GM12865 (cell line): ENCODE data around the gene GPANK1.
A peak's percentile ranks its signal among the peaks of the same experiment; 100 is the strongest.

Experiments
- DNase-seq: peaks from one replicate; pipeline ENCODE4 v3.0.0; 2010; ENCODE audit warnings: low read depth
- H3K4me3 ChIP-seq: 2 replicates; pipeline ENCODE4 v1.5.1; 2011; ENCODE audit warnings: mild to moderate bottlenecking, low read depth, low read length, control low read depth
- TF ChIP-seq, protein P1 (sequence below): IDR thresholded peaks from 2 replicates; pipeline ENCODE4 v1.5.1; 2011; ENCODE audit warnings: low read length, control low read depth, low read depth, inconsistent platforms; ENCODE audit not compliant: insufficient read depth; ENCODE audit errors: missing control alignments

Gene GPANK1

GRCh38 chr6:31701666-31702404 is 37.0 kb upstream of the GPANK1 start:
- TF ChIP-seq, protein P1, sequence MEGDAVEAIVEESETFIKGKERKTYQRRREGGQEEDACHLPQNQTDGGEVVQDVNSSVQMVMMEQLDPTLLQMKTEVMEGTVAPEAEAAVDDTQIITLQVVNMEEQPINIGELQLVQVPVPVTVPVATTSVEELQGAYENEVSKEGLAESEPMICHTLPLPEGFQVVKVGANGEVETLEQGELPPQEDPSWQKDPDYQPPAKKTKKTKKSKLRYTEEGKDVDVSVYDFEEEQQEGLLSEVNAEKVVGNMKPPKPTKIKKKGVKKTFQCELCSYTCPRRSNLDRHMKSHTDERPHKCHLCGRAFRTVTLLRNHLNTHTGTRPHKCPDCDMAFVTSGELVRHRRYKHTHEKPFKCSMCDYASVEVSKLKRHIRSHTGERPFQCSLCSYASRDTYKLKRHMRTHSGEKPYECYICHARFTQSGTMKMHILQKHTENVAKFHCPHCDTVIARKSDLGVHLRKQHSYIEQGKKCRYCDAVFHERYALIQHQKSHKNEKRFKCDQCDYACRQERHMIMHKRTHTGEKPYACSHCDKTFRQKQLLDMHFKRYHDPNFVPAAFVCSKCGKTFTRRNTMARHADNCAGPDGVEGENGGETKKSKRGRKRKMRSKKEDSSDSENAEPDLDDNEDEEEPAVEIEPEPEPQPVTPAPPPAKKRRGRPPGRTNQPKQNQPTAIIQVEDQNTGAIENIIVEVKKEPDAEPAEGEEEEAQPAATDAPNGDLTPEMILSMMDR = no peak
- no peak for DNase-seq
- H3K4me3 ChIP-seq = peak overlapping the region; percentile 85

GRCh38 chr6:31700740-31701401 is 36.1 kb upstream of the GPANK1 start:
- TF ChIP-seq, protein P1 = no peak
- no peak overlapping the region for H3K4me3 ChIP-seq
- no peak for DNase-seq

DNA sequence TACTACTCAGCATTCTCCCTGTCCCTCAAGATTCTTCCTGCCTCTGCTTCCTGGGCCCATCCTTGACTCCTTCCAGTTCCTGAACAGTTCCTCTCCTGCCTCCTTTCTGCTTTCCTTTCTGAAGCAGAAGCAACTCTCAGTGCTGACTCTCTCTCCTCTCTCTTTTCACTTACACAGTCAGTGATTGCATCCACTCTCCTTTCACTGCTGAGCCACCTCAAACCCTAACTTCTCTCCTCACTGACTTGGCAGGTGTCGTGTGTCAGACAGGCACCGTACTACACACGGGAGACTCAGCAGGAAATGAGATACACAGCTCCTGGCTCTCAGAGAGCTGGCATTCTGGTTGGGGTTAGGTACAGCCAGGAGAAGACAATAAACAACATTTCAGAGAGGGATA is 32.8 kb upstream of the GPANK1 start:
- TF ChIP-seq, protein P1 = no peak
- DNase-seq = no peak
- H3K4me3 ChIP-seq = no peak overlapping the region

DNA sequence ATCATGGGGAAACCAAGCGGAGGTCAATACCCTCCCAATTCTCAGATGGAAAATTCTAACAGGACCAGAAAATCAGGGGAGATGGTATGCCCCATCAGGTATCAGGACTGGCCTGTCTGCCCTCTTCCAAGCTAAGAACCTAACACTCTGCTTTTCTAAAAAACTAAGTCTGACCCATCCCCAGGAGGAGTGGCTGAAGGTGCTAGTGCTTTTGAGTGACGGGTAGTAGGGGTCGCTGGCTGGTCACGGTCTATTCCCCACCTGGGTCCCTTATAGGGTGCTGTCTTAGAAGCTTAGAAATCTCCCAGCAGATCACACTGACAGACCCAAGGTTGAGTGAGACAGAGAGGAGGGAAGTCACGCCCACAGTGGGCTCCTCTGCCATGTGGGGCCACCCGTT is 28.7 kb upstream of the GPANK1 start:
- no peak for DNase-seq
- TF ChIP-seq, protein P1 = no peak
- no peak overlapping the region for H3K4me3 ChIP-seq

DNA sequence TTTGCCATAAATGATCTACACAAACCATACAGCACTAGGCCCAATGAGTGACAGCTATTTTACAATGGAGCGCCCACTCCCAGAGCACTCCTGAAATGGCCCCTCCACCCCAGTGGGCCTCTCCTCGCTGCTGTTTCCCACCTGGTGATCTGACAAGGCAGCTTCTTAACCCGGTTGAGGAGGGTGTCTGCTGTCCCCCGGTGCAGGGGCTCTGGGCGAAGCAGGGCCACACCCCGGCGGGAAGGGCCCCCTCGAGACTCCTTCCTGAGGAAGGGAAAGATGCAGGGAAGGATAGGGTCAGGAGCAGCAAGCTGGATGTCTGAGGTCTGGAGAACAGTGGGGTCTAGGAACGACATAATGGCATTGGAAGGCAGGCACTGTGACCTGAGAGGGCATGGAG is 28.1 kb upstream of the GPANK1 start:
- TF ChIP-seq, protein P1 = no peak
- H3K4me3 ChIP-seq = no peak overlapping the region
- no peak for DNase-seq

GRCh38 chr6:31692353-31692752 is 27.6 kb upstream of the GPANK1 start:
- TF ChIP-seq, protein P1 = no peak
- H3K4me3 ChIP-seq = no peak overlapping the region
- no peak for DNase-seq
